Gastroesophageal sphincter (tissue), 4 donors: ENCODE measurements around the gene TTC33. TPM values are rescaled to one million over a fixed set of nuclear protein-coding genes. Genes with fewer than 3 reads are reported as not detected.

Experiments
- ATAC-seq: fragments of 150-250 bp; one replicate; pipeline ENCODE4 v1.9.1; 2016; ENCODE audit warnings: mild to moderate bottlenecking, moderate library complexity
- H3K27ac ChIP-seq, 4 donors: fragments of 200-600 bp; sonication (generic) in 3 of 4; 1 replicate in 3 of 4; 2 replicates in 1 of 4; pipeline ENCODE4 v1.5.1; 2016 to 2019
- H3K27me3 ChIP-seq: fragments of 200-600 bp; sonication (generic); one replicate; pipeline ENCODE4 v1.5.1; 2019
- H3K36me3 ChIP-seq, 2 donors: fragments of 200-600 bp; sonication (generic); one replicate each; pipeline ENCODE4 v1.5.1; 2019; ENCODE audit warnings: control low read depth in 1 of 2
- H3K4me1 ChIP-seq, 3 donors: fragments of 200-600 bp; sonication (generic); 1 replicate in 2 of 3; 2 replicates in 1 of 3; pipeline ENCODE4 v1.5.1; 2016 to 2019; ENCODE audit warnings: control low read depth in 2 of 3
- H3K4me3 ChIP-seq, 2 donors: fragments of 200-600 bp; sonication (generic); one replicate each; pipeline ENCODE4 v1.5.1; 2019; ENCODE audit warnings: mild to moderate bottlenecking in 1 of 2, moderate library complexity in 1 of 2
- H3K9me3 ChIP-seq, 3 donors: fragments of 200-600 bp; sonication (generic); one replicate each; pipeline ENCODE4 v1.5.1; 2017 to 2019; ENCODE audit warnings: control low read depth in 2 of 3
- EP300 ChIP-seq: sonication (generic); formaldehyde crosslinking; IDR thresholded peaks from one replicate; pipeline ENCODE4 v1.6.1; 2017; ENCODE audit warnings: antibody characterized with exemption, mild to moderate bottlenecking
- POLR2A ChIP-seq, 2 donors: fragments of 450-650 bp; IDR thresholded peaks; one replicate each; pipeline ENCODE4 v1.6.1; 2017; ENCODE audit warnings: antibody characterized with exemption in 2 of 2, mild to moderate bottlenecking in 2 of 2, moderate library complexity in 1 of 2
- POLR2AphosphoS5 ChIP-seq: sonication (generic); formaldehyde crosslinking; IDR thresholded peaks from one replicate; pipeline ENCODE4 v1.6.1; 2017; ENCODE audit warnings: antibody characterized with exemption
- WGBS, 2 donors: methylation state at CpG; one replicate each; pipeline ENCODE4 v1.1.5; 2018; ENCODE audit warnings: low coverage in 1 of 2; 5-methylcytosine and 5-hydroxymethylcytosine counted together
- total RNA-seq, 4 donors: library from RNA; depleted of rRNA; stranded (reverse); fragments of >200 nt; gene quantifications; one replicate each; pipeline ENCODE4 v1.1.0, GENCODE V29; 2016
- TF ChIP-seq, protein P1 (sequence below), 4 experiments: fragments of 200-600 bp in 2 of 4; fragments of 450-650 bp in 2 of 4; sonication (generic) in 1 of 4; IDR thresholded peaks; one replicate each; pipeline ENCODE4 v1.5.1; 2017 to 2019; ENCODE audit warnings: antibody characterized with exemption in 4 of 4, mild to moderate bottlenecking in 2 of 4, moderate library complexity in 2 of 4

TTC33 gene
- total RNA-seq, 4 donors from 2014 or later: 23.2 to 27.7 (median 25.8) TPM

- Histone ChIP-seq H3K36me3 (no peaks in the 10 kb centered on the region), H3K27me3 (no peaks in the 10 kb centered on the region), H3K27ac (no peak overlapping the region), H3K4me1 (peaks cover 0 to 12% (median 0%) of the 10 kb centered on the region in 3 donors), H3K4me3 (no peak overlapping the region), H3K9me3 (no peaks in the 10 kb centered on the region)
- 60 to 91% methylated on average over 1 of the region's 1 CpG for WGBS, 2 donors
- no peak for ATAC-seq
- no peak for TF ChIP-seq POLR2AphosphoS5
- no peak for TF ChIP-seq EP300
- TF ChIP-seq POLR2A (IDR thresholded peaks at IDR 0.05): no peak
- TF ChIP-seq, protein P1, sequence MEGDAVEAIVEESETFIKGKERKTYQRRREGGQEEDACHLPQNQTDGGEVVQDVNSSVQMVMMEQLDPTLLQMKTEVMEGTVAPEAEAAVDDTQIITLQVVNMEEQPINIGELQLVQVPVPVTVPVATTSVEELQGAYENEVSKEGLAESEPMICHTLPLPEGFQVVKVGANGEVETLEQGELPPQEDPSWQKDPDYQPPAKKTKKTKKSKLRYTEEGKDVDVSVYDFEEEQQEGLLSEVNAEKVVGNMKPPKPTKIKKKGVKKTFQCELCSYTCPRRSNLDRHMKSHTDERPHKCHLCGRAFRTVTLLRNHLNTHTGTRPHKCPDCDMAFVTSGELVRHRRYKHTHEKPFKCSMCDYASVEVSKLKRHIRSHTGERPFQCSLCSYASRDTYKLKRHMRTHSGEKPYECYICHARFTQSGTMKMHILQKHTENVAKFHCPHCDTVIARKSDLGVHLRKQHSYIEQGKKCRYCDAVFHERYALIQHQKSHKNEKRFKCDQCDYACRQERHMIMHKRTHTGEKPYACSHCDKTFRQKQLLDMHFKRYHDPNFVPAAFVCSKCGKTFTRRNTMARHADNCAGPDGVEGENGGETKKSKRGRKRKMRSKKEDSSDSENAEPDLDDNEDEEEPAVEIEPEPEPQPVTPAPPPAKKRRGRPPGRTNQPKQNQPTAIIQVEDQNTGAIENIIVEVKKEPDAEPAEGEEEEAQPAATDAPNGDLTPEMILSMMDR (IDR thresholded peaks at IDR 0.05): no peak
Measured at GRCh38 chr5:40554813-40555212, 200.9 kb downstream of the TTC33 start.

- Histone ChIP-seq H3K27ac (no peak overlapping the region), H3K36me3 (no peaks in the 10 kb centered on the region), H3K4me3 (no peak overlapping the region), H3K27me3 (no peaks in the 10 kb centered on the region), H3K4me1 (peaks cover 0 to 12% (median 0%) of the 10 kb centered on the region in 3 donors), H3K9me3 (no peaks in the 10 kb centered on the region)
- no peak for TF ChIP-seq POLR2AphosphoS5
- TF ChIP-seq POLR2A (IDR thresholded peaks at IDR 0.05): no peak
- TF ChIP-seq, protein P1 (IDR thresholded peaks at IDR 0.05): no peak
- no peak for TF ChIP-seq EP300
- no peak for ATAC-seq
- 86 to 100% methylated on average over 1 of the region's 1 CpG for WGBS, 2 donors
Measured at GRCh38 chr5:40554054-40554453, 201.7 kb downstream of the TTC33 start.

- WGBS, 2 donors: 71 to 100% methylated on average over 2 of the region's 3 CpGs
- Histone ChIP-seq H3K9me3 (no peaks in the 10 kb centered on the region), H3K4me1 (peaks cover 0 to 12% (median 0%) of the 10 kb centered on the region in 3 donors), H3K27ac (no peak overlapping the region), H3K36me3 (no peaks in the 10 kb centered on the region), H3K4me3 (no peak overlapping the region), H3K27me3 (no peaks in the 10 kb centered on the region)
- no peak for ATAC-seq
- TF ChIP-seq, protein P1 (IDR thresholded peaks at IDR 0.05): no peak
- TF ChIP-seq POLR2A (IDR thresholded peaks at IDR 0.05) (no peak), POLR2AphosphoS5 (no peak), EP300 (no peak)
Measured at GRCh38 chr5:40552981-40553380, 202.8 kb downstream of the TTC33 start.

GRCh38 chr5:40551496-40552491 is 204.0 kb downstream of the TTC33 start:
- Histone ChIP-seq H3K4me3 (no peak overlapping the region), H3K9me3 (no peaks in the 10 kb centered on the region), H3K27ac (peak overlapping the region in 2 of 4 donors; percentile 55 to 69), H3K36me3 (no peaks in the 10 kb centered on the region), H3K27me3 (no peaks in the 10 kb centered on the region), H3K4me1 (peaks cover 0 to 12% (median 0%) of the 10 kb centered on the region in 3 donors)
- peak; percentile 46 for ATAC-seq
- WGBS, 2 donors: 31 to 47% methylated on average over 7 to 8 of the region's 8 CpGs
- TF ChIP-seq EP300 (no peak), POLR2A (IDR thresholded peaks at IDR 0.05) (no peak), POLR2AphosphoS5 (peak; percentile 37)

GRCh38 chr5:40550481-40550880 is 205.3 kb downstream of the TTC33 start:
- Histone ChIP-seq H3K9me3 (no peaks in the 10 kb centered on the region), H3K27ac (no peak overlapping the region), H3K4me3 (no peak overlapping the region), H3K27me3 (no peaks in the 10 kb centered on the region), H3K4me1 (peaks cover 0 to 12% (median 0%) of the 10 kb centered on the region in 3 donors), H3K36me3 (no peaks in the 10 kb centered on the region)
- no peak for TF ChIP-seq POLR2A (IDR thresholded peaks at IDR 0.05)
- no peak for TF ChIP-seq POLR2AphosphoS5
- no peak for TF ChIP-seq EP300
- TF ChIP-seq, protein P1 (IDR thresholded peaks at IDR 0.05): no peak
- no peak for ATAC-seq
